Measurements from ENCODE around the gene TIMP2.

DNA sequence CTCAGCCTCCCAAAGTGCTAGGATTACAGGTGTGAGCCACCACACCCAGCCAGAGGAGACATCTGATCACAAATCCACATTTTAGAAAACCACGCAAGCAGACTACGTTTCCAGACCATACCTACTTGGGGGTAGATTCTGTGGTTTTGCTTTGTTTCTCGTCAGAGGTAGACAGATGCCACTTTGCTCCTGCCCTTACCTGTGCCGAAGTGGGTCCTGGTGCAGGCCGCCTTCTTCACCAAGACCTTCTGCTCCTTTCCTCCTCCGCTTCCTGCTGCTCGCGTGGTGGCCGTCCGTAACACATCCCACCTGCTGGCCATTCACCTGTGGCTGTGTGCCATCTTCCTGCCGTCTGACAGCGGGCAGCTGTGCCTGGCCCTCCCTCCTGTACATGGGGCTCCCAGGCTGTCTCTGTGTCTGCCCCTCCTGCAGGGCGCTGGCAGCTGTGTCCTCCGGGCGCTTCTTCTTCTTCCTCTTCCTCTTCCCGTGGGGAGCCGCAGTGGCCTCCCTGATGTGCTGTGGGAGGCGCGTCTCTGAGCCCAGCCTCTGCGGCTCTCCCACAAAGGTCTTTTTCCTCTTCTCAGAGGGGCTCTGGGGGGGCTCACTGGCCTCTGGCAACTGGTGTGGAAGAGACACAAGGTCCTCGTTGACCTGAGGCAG is 121.9 kb downstream of the TIMP2 start:
- TF ChIP-seq, protein P1, sequence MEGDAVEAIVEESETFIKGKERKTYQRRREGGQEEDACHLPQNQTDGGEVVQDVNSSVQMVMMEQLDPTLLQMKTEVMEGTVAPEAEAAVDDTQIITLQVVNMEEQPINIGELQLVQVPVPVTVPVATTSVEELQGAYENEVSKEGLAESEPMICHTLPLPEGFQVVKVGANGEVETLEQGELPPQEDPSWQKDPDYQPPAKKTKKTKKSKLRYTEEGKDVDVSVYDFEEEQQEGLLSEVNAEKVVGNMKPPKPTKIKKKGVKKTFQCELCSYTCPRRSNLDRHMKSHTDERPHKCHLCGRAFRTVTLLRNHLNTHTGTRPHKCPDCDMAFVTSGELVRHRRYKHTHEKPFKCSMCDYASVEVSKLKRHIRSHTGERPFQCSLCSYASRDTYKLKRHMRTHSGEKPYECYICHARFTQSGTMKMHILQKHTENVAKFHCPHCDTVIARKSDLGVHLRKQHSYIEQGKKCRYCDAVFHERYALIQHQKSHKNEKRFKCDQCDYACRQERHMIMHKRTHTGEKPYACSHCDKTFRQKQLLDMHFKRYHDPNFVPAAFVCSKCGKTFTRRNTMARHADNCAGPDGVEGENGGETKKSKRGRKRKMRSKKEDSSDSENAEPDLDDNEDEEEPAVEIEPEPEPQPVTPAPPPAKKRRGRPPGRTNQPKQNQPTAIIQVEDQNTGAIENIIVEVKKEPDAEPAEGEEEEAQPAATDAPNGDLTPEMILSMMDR (IDR thresholded peaks at IDR 0.05): no peak
- no peak for TF ChIP-seq POLR2AphosphoS5 (IDR thresholded peaks at IDR 0.05)
- TF ChIP-seq POLR2A (IDR thresholded peaks at IDR 0.05): no peak

Data from gastroesophageal sphincter (tissue), 3 donors.